ENCODE data around the gene SMU1. TPM values are rescaled to one million over a fixed set of nuclear protein-coding genes. Genes with fewer than 3 reads are reported as not detected.

Gene SMU1
- total and polyA plus RNA-seq, 2 donors (not counting 3 experiments of a cell fraction or from before 2014, with no cell fraction given) = 8.5 to 21.7 TPM

GRCh38 chr9:33123407-33124031 is 47.0 kb upstream of the SMU1 start:
- TF ChIP-seq, protein P1, sequence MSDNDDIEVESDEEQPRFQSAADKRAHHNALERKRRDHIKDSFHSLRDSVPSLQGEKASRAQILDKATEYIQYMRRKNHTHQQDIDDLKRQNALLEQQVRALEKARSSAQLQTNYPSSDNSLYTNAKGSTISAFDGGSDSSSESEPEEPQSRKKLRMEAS (IDR thresholded peaks at IDR 0.05; ENCODE audit: insufficient read depth, insufficient read length) = no peak
- TF ChIP-seq CTCF (IDR thresholded peaks at IDR 0.05; ENCODE audit: extremely low read depth in 1 of 2, insufficient read depth in 1 of 2, low read depth in 1 of 2, low read length in 2 of 2) (no peak), GATA2 (IDR thresholded peaks at IDR 0.05; ENCODE audit: insufficient read depth, insufficient read length, low read depth, low read length) (no peak), JUN (IDR thresholded peaks at IDR 0.05; ENCODE audit: borderline replicate concordance, insufficient read depth, insufficient read length, low read depth) (no peak), FOS (IDR thresholded peaks at IDR 0.05; ENCODE audit: borderline replicate concordance, insufficient read depth, low read length) (no peak)
- Histone ChIP-seq H4K20me1 (replicated peaks; ENCODE audit: control insufficient read depth, extremely low read depth, insufficient read depth, low read length) (no peaks in the 10 kb centered on the region), H3K4me2 (ENCODE audit: insufficient read depth, low read length) (no peak overlapping the region), H3K27me3 (ENCODE audit: control insufficient read depth in 2 of 2, insufficient read depth in 2 of 2, low read length in 2 of 2) (no peaks in the 10 kb centered on the region), H3K9ac (replicated peaks; ENCODE audit: extremely low read depth, insufficient read depth, low read length) (no peak overlapping the region), H3K9me3 (replicated peaks; ENCODE audit: control insufficient read depth, insufficient read depth, low read length) (no peaks in the 10 kb centered on the region), H3K9me1 (replicated peaks; ENCODE audit: control insufficient read depth, extremely low read depth, insufficient read depth, low read length) (no peaks in the 10 kb centered on the region), H3K79me2 (ENCODE audit: control insufficient read depth, insufficient read depth, low read length) (no peaks in the 10 kb centered on the region), H3K27ac (ENCODE audit: insufficient read depth, low read depth, low read length) (no peak overlapping the region), H3K4me1 (ENCODE audit: control insufficient read depth, extremely low read depth, insufficient read depth, low read length) (no peaks in the 10 kb centered on the region), H3K36me3 (ENCODE audit: control insufficient read depth in 2 of 2, extremely low read depth in 1 of 2, insufficient read depth in 2 of 2, low read length in 2 of 2) (peaks cover 0 to 14% of the 10 kb centered on the region in 2 experiments), H2AFZ (ENCODE audit: low read depth, low read length) (no peak overlapping the region), H3K4me3 (replicated peaks in 1 of 3; ENCODE audit: insufficient read depth in 1 of 3, low read depth in 1 of 3, low read length in 3 of 3) (no peak overlapping the region)
- intact Hi-C loops (cut with micrococcal nuclease) = no loop called here
- CTCF ChIA-PET = no interaction called here
- FAIRE-seq (no peak), DNase-seq (ENCODE audit: low read depth, low spot score) (no peak)
- POLR2A ChIA-PET = no interaction called here
- dilution Hi-C loops (cut with MboI; ENCODE audit: extremely low pct_ligation_motif_present, low sequenced_read_pairs) = no loop called here
- no TSS peak for BruUV-seq (replicated peaks)

Measured in endothelial cell of umbilical vein (primary cell).